Stimulated activated CD4-positive, alpha-beta T cell treated with anti-CD3 and anti-CD28 coated beads, Interleukin-4, amount 100 ng/mL, for 4 hours (primary cell): Measurements from ENCODE around the gene AGAP1.
A peak's percentile ranks its signal among the peaks of the same experiment; 100 is the strongest.
"Not testable (repeated sequence)": the region's sequence is repeated elsewhere in the genome, so short reads cannot be mapped to it uniquely, and the experiment has no call there.

Source experiments
- DNase-seq, 2 experiments: peaks; one replicate each; pipeline ENCODE4 v3.0.0-alpha.2; 2020

AGAP1 gene

GRCh38 chr2:235934059-235934773, 440.4 kb downstream of the AGAP1 start:
- DNase-seq, result no peak

- no peak for DNase-seq
These were observed 441.1 kb downstream of the AGAP1 start for GRCh38 chr2:235934774-235935484.

- no peak for DNase-seq
These were observed 441.9 kb downstream of the AGAP1 start for GRCh38 chr2:235935773-235936172.

- DNase-seq, result no peak
These were observed 442.6 kb downstream of the AGAP1 start for GRCh38 chr2:235936493-235936892.

- DNase-seq, result no peak
These were observed 443.2 kb downstream of the AGAP1 start for GRCh38 chr2:235937087-235937486.

GRCh38 chr2:235937526-235937925, 443.7 kb downstream of the AGAP1 start:
- no peak for DNase-seq

GRCh38 chr2:235937936-235938335, 444.1 kb downstream of the AGAP1 start:
- DNase-seq, result no peak

- DNase-seq, result no peak
These were observed 444.8 kb downstream of the AGAP1 start for GRCh38 chr2:235938611-235939010.

- DNase-seq, result no peak
These were observed 445.6 kb downstream of the AGAP1 start for GRCh38 chr2:235939471-235939870.

- DNase-seq, result no peak
These were observed 446.5 kb downstream of the AGAP1 start for GRCh38 chr2:235940330-235940729.

GRCh38 chr2:235944591-235944990, 450.7 kb downstream of the AGAP1 start:
- no peak for DNase-seq

GRCh38 chr2:235945608-235946140, 451.8 kb downstream of the AGAP1 start:
- DNase-seq, result peak in 1 of 2 experiments; percentile 6

GRCh38 chr2:235946590-235946989, 452.7 kb downstream of the AGAP1 start:
- DNase-seq, result no peak

GRCh38 chr2:235947055-235947454, 453.2 kb downstream of the AGAP1 start:
- DNase-seq, result not testable (repeated sequence)

- no peak for DNase-seq
These were observed 456.0 kb downstream of the AGAP1 start for GRCh38 chr2:235949567-235950472.

GRCh38 chr2:235950473-235950809, 456.6 kb downstream of the AGAP1 start:
- DNase-seq, result no peak

GRCh38 chr2:235951493-235951892, 457.6 kb downstream of the AGAP1 start:
- DNase-seq, result no peak

GRCh38 chr2:235951982-235952381, 458.1 kb downstream of the AGAP1 start:
- no peak for DNase-seq

- DNase-seq, result no peak
These were observed 458.9 kb downstream of the AGAP1 start for GRCh38 chr2:235952714-235953113.

GRCh38 chr2:235954281-235954680, 460.4 kb downstream of the AGAP1 start:
- no peak for DNase-seq

- DNase-seq, result no peak
These were observed 461.1 kb downstream of the AGAP1 start for GRCh38 chr2:235954888-235955480.

- no peak for DNase-seq
These were observed 461.8 kb downstream of the AGAP1 start for GRCh38 chr2:235955664-235956063.
